ENCODE measurements around the gene ITGBL1.

The ITGBL1 gene

GRCh38 chr13:101455863-101456262, 3.4 kb downstream of the ITGBL1 start:
- Mint-ChIP-seq H3K9me3 (peaks cover 4% of the 10 kb centered on the region), H3K36me3 (ENCODE audit: low read depth) (no peaks in the 10 kb centered on the region), H3K27me3 (ENCODE audit: low read depth) (peaks cover 3% of the 10 kb centered on the region)

GRCh38 chr13:101457176-101457575, 4.7 kb downstream of the ITGBL1 start:
- TF ChIP-seq, protein P1, sequence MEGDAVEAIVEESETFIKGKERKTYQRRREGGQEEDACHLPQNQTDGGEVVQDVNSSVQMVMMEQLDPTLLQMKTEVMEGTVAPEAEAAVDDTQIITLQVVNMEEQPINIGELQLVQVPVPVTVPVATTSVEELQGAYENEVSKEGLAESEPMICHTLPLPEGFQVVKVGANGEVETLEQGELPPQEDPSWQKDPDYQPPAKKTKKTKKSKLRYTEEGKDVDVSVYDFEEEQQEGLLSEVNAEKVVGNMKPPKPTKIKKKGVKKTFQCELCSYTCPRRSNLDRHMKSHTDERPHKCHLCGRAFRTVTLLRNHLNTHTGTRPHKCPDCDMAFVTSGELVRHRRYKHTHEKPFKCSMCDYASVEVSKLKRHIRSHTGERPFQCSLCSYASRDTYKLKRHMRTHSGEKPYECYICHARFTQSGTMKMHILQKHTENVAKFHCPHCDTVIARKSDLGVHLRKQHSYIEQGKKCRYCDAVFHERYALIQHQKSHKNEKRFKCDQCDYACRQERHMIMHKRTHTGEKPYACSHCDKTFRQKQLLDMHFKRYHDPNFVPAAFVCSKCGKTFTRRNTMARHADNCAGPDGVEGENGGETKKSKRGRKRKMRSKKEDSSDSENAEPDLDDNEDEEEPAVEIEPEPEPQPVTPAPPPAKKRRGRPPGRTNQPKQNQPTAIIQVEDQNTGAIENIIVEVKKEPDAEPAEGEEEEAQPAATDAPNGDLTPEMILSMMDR (IDR thresholded peaks at IDR 0.05; ENCODE audit: unreplicated experiment in 3 of 3), result no peak
- Mint-ChIP-seq H3K36me3 (ENCODE audit: low read depth) (no peaks in the 10 kb centered on the region), H3K27me3 (ENCODE audit: low read depth) (peaks cover 3% of the 10 kb centered on the region), H3K4me1 (peaks cover 4% of the 10 kb centered on the region), H3K9me3 (peaks cover 4% of the 10 kb centered on the region), H3K27ac (no peak overlapping the region), H3K4me3 (no peak overlapping the region)

More at GRCh38 chr13:101455863-101456262, 3.4 kb downstream of the ITGBL1 start:
- H3K27ac Mint-ChIP-seq, result no peak overlapping the region
- peaks cover 4% of the 10 kb centered on the region for H3K4me1 Mint-ChIP-seq
- TF ChIP-seq, protein P1 (IDR thresholded peaks at IDR 0.05; ENCODE audit: unreplicated experiment in 3 of 3), result no peak
- H3K4me3 Mint-ChIP-seq, result no peak overlapping the region

- Mint-ChIP-seq H3K27me3 (ENCODE audit: low read depth) (no peaks in the 10 kb centered on the region), H3K9me3 (no peaks in the 10 kb centered on the region), H3K4me1 (peaks cover 6% of the 10 kb centered on the region), H3K27ac (no peak overlapping the region), H3K4me3 (no peak overlapping the region), H3K36me3 (ENCODE audit: low read depth) (no peaks in the 10 kb centered on the region)
- TF ChIP-seq, protein P1 (IDR thresholded peaks at IDR 0.05; ENCODE audit: unreplicated experiment in 3 of 3), result no peak
Measured at GRCh38 chr13:101465877-101466276, 13.4 kb downstream of the ITGBL1 start.

DNA sequence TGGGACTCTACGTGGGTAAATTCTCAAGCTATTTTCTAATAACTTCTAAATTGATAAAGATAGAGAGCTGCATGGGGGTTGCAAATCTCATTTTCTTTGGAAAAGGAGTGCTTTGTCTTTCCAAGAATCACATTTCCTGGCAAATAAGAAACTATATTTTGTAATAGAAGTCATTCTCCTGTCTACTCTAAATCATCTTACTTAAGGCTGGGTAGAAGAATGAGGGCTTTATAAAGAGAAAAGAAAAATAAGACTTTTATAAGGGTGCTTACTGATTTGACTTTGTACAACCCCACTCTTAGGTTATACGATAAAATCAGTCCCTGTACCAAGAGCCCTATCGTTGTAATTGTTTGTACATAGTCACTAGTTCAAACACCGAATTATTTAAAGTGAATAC, 14.9 kb downstream of the ITGBL1 start:
- Mint-ChIP-seq H3K4me3 (no peak overlapping the region), H3K9me3 (no peaks in the 10 kb centered on the region), H3K4me1 (peaks cover 6% of the 10 kb centered on the region), H3K27ac (peak overlapping the region in 1 of 3 experiments; percentile 72), H3K36me3 (ENCODE audit: low read depth) (no peaks in the 10 kb centered on the region), H3K27me3 (ENCODE audit: low read depth) (no peaks in the 10 kb centered on the region)
- TF ChIP-seq, protein P1 (IDR thresholded peaks at IDR 0.05; ENCODE audit: unreplicated experiment in 3 of 3), result no peak

GRCh38 chr13:101473458-101473857, 21.0 kb downstream of the ITGBL1 start:
- Mint-ChIP-seq H3K36me3 (ENCODE audit: low read depth) (no peaks in the 10 kb centered on the region), H3K9me3 (peaks cover 3% of the 10 kb centered on the region), H3K4me1 (peaks cover 9% of the 10 kb centered on the region), H3K4me3 (no peak overlapping the region), H3K27me3 (ENCODE audit: low read depth) (no peaks in the 10 kb centered on the region), H3K27ac (peak overlapping the region in 1 of 3 experiments; percentile 76)
- TF ChIP-seq, protein P1 (IDR thresholded peaks at IDR 0.05; ENCODE audit: unreplicated experiment in 3 of 3), result no peak

GRCh38 chr13:101474419-101474957, 22.0 kb downstream of the ITGBL1 start:
- H3K9me3 Mint-ChIP-seq, result peaks cover 3% of the 10 kb centered on the region
- no peaks in the 10 kb centered on the region for H3K36me3 Mint-ChIP-seq (ENCODE audit: low read depth)
- H3K4me3 Mint-ChIP-seq, result no peak overlapping the region
- H3K4me1 Mint-ChIP-seq, result peaks cover 9% of the 10 kb centered on the region
- H3K27me3 Mint-ChIP-seq (ENCODE audit: low read depth), result no peaks in the 10 kb centered on the region
- H3K27ac Mint-ChIP-seq, result no peak overlapping the region
- TF ChIP-seq, protein P1 (IDR thresholded peaks at IDR 0.05; ENCODE audit: unreplicated experiment in 3 of 3), result peak in 2 of 3 experiments; percentile 35 to 42
